ENCODE measurements around the gene SERPINA9. TPM values are rescaled to one million over a fixed set of nuclear protein-coding genes. Genes with fewer than 3 reads are reported as not detected.
A peak's percentile ranks its signal among the peaks of the same experiment; 100 is the strongest.

The SERPINA9 gene
- total and polyA plus RNA-seq, 2 donors: not detected

GRCh38 chr14:94505206-94505605, 29.2 kb upstream of the SERPINA9 start:
- no peaks in the 10 kb centered on the region for H3K4me1 ChIP-seq (ENCODE audit: insufficient read depth)
- H3K4me3 ChIP-seq (ENCODE audit: low read depth, low read length): no peak overlapping the region
- H3K27ac ChIP-seq (ENCODE audit: low read depth): no peak overlapping the region
- no peaks in the 10 kb centered on the region for H3K36me3 ChIP-seq (ENCODE audit: insufficient read depth)
- no peak for DNase-seq (ENCODE audit: extremely low spot score)
- 95% methylated on average over 4 of the region's 4 CpGs for WGBS

GRCh38 chr14:94501588-94502516, 25.9 kb upstream of the SERPINA9 start:
- H3K36me3 ChIP-seq (ENCODE audit: insufficient read depth): no peaks in the 10 kb centered on the region
- no peak for DNase-seq (ENCODE audit: extremely low spot score)
- H3K4me3 ChIP-seq (ENCODE audit: low read depth, low read length): no peak overlapping the region
- no peak overlapping the region for H3K27ac ChIP-seq (ENCODE audit: low read depth)
- H3K4me1 ChIP-seq (ENCODE audit: insufficient read depth): no peaks in the 10 kb centered on the region
- 57% methylated on average over 16 of the region's 16 CpGs for WGBS

- no peaks in the 10 kb centered on the region for H3K4me1 ChIP-seq (ENCODE audit: insufficient read depth)
- DNase-seq (ENCODE audit: extremely low spot score): no peak
- no peak overlapping the region for H3K27ac ChIP-seq (ENCODE audit: low read depth)
- H3K4me3 ChIP-seq (ENCODE audit: low read depth, low read length): no peak overlapping the region
- H3K36me3 ChIP-seq (ENCODE audit: insufficient read depth): no peaks in the 10 kb centered on the region
- WGBS: 76% methylated on average over 3 of the region's 3 CpGs
Measured at GRCh38 chr14:94500264-94500663, 24.3 kb upstream of the SERPINA9 start.

GRCh38 chr14:94499673-94500072, 23.7 kb upstream of the SERPINA9 start:
- no peak overlapping the region for H3K27ac ChIP-seq (ENCODE audit: low read depth)
- H3K4me1 ChIP-seq (ENCODE audit: insufficient read depth): no peaks in the 10 kb centered on the region
- WGBS: 76% methylated on average over 2 of the region's 2 CpGs
- DNase-seq (ENCODE audit: extremely low spot score): no peak
- no peaks in the 10 kb centered on the region for H3K36me3 ChIP-seq (ENCODE audit: insufficient read depth)
- no peak overlapping the region for H3K4me3 ChIP-seq (ENCODE audit: low read depth, low read length)

- Histone ChIP-seq H3K27ac (ENCODE audit: low read depth) (no peak overlapping the region), H3K36me3 (ENCODE audit: insufficient read depth) (no peaks in the 10 kb centered on the region), H3K4me3 (ENCODE audit: low read depth, low read length) (no peak overlapping the region), H3K4me1 (ENCODE audit: insufficient read depth) (no peaks in the 10 kb centered on the region)
- no peak for DNase-seq (ENCODE audit: extremely low spot score)
- 87% methylated on average over 3 of the region's 3 CpGs for WGBS
Measured at GRCh38 chr14:94498215-94498614, 22.2 kb upstream of the SERPINA9 start.

- H3K4me3 ChIP-seq (ENCODE audit: low read depth, low read length): no peak overlapping the region
- 64% methylated on average over 4 of the region's 4 CpGs for WGBS
- DNase-seq (ENCODE audit: extremely low spot score): no peak
- no peak overlapping the region for H3K27ac ChIP-seq (ENCODE audit: low read depth)
- no peaks in the 10 kb centered on the region for H3K4me1 ChIP-seq (ENCODE audit: insufficient read depth)
- H3K36me3 ChIP-seq (ENCODE audit: insufficient read depth): no peaks in the 10 kb centered on the region
Measured at GRCh38 chr14:94494085-94494484, 18.1 kb upstream of the SERPINA9 start.

- H3K36me3 ChIP-seq (ENCODE audit: insufficient read depth): no peaks in the 10 kb centered on the region
- H3K4me3 ChIP-seq (ENCODE audit: low read depth, low read length): no peak overlapping the region
- no peak for DNase-seq (ENCODE audit: extremely low spot score)
- H3K27ac ChIP-seq (ENCODE audit: low read depth): no peak overlapping the region
- no peaks in the 10 kb centered on the region for H3K4me1 ChIP-seq (ENCODE audit: insufficient read depth)
- 43% methylated on average over 4 of the region's 4 CpGs for WGBS
Measured at GRCh38 chr14:94491511-94491910, 15.5 kb upstream of the SERPINA9 start.

- Histone ChIP-seq H3K4me3 (ENCODE audit: low read depth, low read length) (no peak overlapping the region), H3K27ac (ENCODE audit: low read depth) (no peak overlapping the region), H3K4me1 (ENCODE audit: insufficient read depth) (no peaks in the 10 kb centered on the region), H3K36me3 (ENCODE audit: insufficient read depth) (no peaks in the 10 kb centered on the region)
- whole genome bisulfite sequencing: 68% methylated on average over 11 of the region's 11 CpGs
- DNase-seq (ENCODE audit: extremely low spot score): no peak
Measured at GRCh38 chr14:94489336-94489735, 13.3 kb upstream of the SERPINA9 start.

GRCh38 chr14:94486883-94487282, 10.9 kb upstream of the SERPINA9 start:
- Histone ChIP-seq H3K4me1 (ENCODE audit: insufficient read depth) (no peaks in the 10 kb centered on the region), H3K27ac (ENCODE audit: low read depth) (no peak overlapping the region), H3K4me3 (ENCODE audit: low read depth, low read length) (no peak overlapping the region), H3K36me3 (ENCODE audit: insufficient read depth) (no peaks in the 10 kb centered on the region)
- DNase-seq (ENCODE audit: extremely low spot score): no peak
- 32% methylated on average over 5 of the region's 5 CpGs for whole genome bisulfite sequencing

GRCh38 chr14:94485944-94486841, 10.2 kb upstream of the SERPINA9 start:
- Histone ChIP-seq H3K4me3 (ENCODE audit: low read depth, low read length) (no peak overlapping the region), H3K4me1 (ENCODE audit: insufficient read depth) (no peaks in the 10 kb centered on the region), H3K27ac (ENCODE audit: low read depth) (no peak overlapping the region), H3K36me3 (ENCODE audit: insufficient read depth) (no peaks in the 10 kb centered on the region)
- DNase-seq (ENCODE audit: extremely low spot score): peak; percentile 14
- WGBS: 17% methylated on average over 26 of the region's 26 CpGs

GRCh38 chr14:94484481-94484880, 8.5 kb upstream of the SERPINA9 start:
- Histone ChIP-seq H3K36me3 (ENCODE audit: insufficient read depth) (no peaks in the 10 kb centered on the region), H3K4me1 (ENCODE audit: insufficient read depth) (no peaks in the 10 kb centered on the region), H3K4me3 (ENCODE audit: low read depth, low read length) (no peak overlapping the region), H3K27ac (ENCODE audit: low read depth) (no peak overlapping the region)
- no peak for DNase-seq (ENCODE audit: extremely low spot score)
- whole genome bisulfite sequencing: 79% methylated on average over 5 of the region's 5 CpGs

GRCh38 chr14:94483729-94484275, 7.8 kb upstream of the SERPINA9 start:
- Histone ChIP-seq H3K36me3 (ENCODE audit: insufficient read depth) (no peaks in the 10 kb centered on the region), H3K4me1 (ENCODE audit: insufficient read depth) (no peaks in the 10 kb centered on the region), H3K4me3 (ENCODE audit: low read depth, low read length) (no peak overlapping the region), H3K27ac (ENCODE audit: low read depth) (no peak overlapping the region)
- no peak for DNase-seq (ENCODE audit: extremely low spot score)
- 84% methylated on average over 7 of the region's 7 CpGs for WGBS

- H3K4me3 ChIP-seq (ENCODE audit: low read depth, low read length): no peak overlapping the region
- DNase-seq (ENCODE audit: extremely low spot score): no peak
- H3K4me1 ChIP-seq (ENCODE audit: insufficient read depth): no peaks in the 10 kb centered on the region
- no peaks in the 10 kb centered on the region for H3K36me3 ChIP-seq (ENCODE audit: insufficient read depth)
- WGBS: 86% methylated on average over 10 of the region's 10 CpGs
- no peak overlapping the region for H3K27ac ChIP-seq (ENCODE audit: low read depth)
Measured at GRCh38 chr14:94483071-94483451, 7.1 kb upstream of the SERPINA9 start.

Measured in urinary bladder (tissue), 4 donors.